KG1 (cell line): ENCODE measurements around the gene PIGN.
"Not testable (repeated sequence)": the region's sequence is repeated elsewhere in the genome, so short reads cannot be mapped to it uniquely, and the experiment has no call there.

ENCODE experiments used
- DNase-seq: peaks from one replicate; lab custom pipeline; 2025; lab: John Stamatoyannopoulos, UW

The PIGN gene

GRCh38 chr18:62061821-62062478 lies 124.9 kb downstream of the PIGN start:
- DNase-seq: no peak

GRCh38 chr18:62060820-62061219 lies 126.0 kb downstream of the PIGN start:
- DNase-seq: no peak

- no peak for DNase-seq
Measured at GRCh38 chr18:62054929-62055498, 131.8 kb downstream of the PIGN start.

- no peak for DNase-seq
Measured at GRCh38 chr18:62048279-62048678, 138.6 kb downstream of the PIGN start.

- no peak for DNase-seq
Measured at GRCh38 chr18:62045316-62045715, 141.5 kb downstream of the PIGN start.

GRCh38 chr18:62044490-62045000 lies 142.3 kb downstream of the PIGN start:
- DNase-seq: no peak

GRCh38 chr18:62037989-62038778 lies 148.7 kb downstream of the PIGN start:
- DNase-seq: no peak

- no peak for DNase-seq
Measured at GRCh38 chr18:62037012-62037742, 149.7 kb downstream of the PIGN start.

GRCh38 chr18:62034286-62034685 lies 152.6 kb downstream of the PIGN start:
- not testable (repeated sequence) for DNase-seq

- no peak for DNase-seq
Measured at GRCh38 chr18:62033756-62034155, 153.1 kb downstream of the PIGN start.

- DNase-seq: no peak
Measured at GRCh38 chr18:62033207-62033606, 153.6 kb downstream of the PIGN start.

- DNase-seq: no peak
Measured at GRCh38 chr18:62030091-62030985, 156.5 kb downstream of the PIGN start.

GRCh38 chr18:62028715-62029114 lies 158.1 kb downstream of the PIGN start:
- no peak for DNase-seq

- no peak for DNase-seq
Measured at GRCh38 chr18:62027914-62028520, 158.8 kb downstream of the PIGN start.

GRCh38 chr18:62026586-62026985 lies 160.3 kb downstream of the PIGN start:
- DNase-seq: no peak

GRCh38 chr18:62024983-62025382 lies 161.9 kb downstream of the PIGN start:
- DNase-seq: no peak

- DNase-seq: no peak
Measured at GRCh38 chr18:62023536-62023935, 163.3 kb downstream of the PIGN start.

- DNase-seq: no peak
Measured at GRCh38 chr18:62018759-62019041, 168.2 kb downstream of the PIGN start.

- DNase-seq: no peak
Measured at GRCh38 chr18:62018034-62018758, 168.7 kb downstream of the PIGN start.

- DNase-seq: no peak
Measured at GRCh38 chr18:62017618-62018017, 169.2 kb downstream of the PIGN start.
